NCI-H2196 treated with DMSO at 0.1 percent for 48 hours (cell line): ENCODE measurements around the gene PPFIA1.
"Not testable (repeated sequence)": the region's sequence is repeated elsewhere in the genome, so short reads cannot be mapped to it uniquely, and the experiment has no call there.

Experiments used
- DNase-seq: peaks from one replicate; lab custom pipeline; 2025; ENCODE audit not compliant: unreplicated experiment; lab: John Stamatoyannopoulos, UW

PPFIA1 gene

GRCh38 chr11:70250876-70251658 lies 19.4 kb upstream of the PPFIA1 start:
- no peak for DNase-seq

GRCh38 chr11:70251659-70252321 lies 18.7 kb upstream of the PPFIA1 start:
- DNase-seq, result no peak

- no peak for DNase-seq
These were observed 17.6 kb upstream of the PPFIA1 start for GRCh38 chr11:70252844-70253243.

GRCh38 chr11:70255477-70256116 lies 14.9 kb upstream of the PPFIA1 start:
- DNase-seq, result no peak

- DNase-seq, result not testable (repeated sequence)
These were observed 11.4 kb upstream of the PPFIA1 start for GRCh38 chr11:70259077-70259476.

- DNase-seq, result no peak
These were observed 7.5 kb upstream of the PPFIA1 start for GRCh38 chr11:70262951-70263350.

GRCh38 chr11:70263363-70263762 lies 7.1 kb upstream of the PPFIA1 start:
- no peak for DNase-seq

GRCh38 chr11:70265341-70265740 lies 5.1 kb upstream of the PPFIA1 start:
- no peak for DNase-seq

- DNase-seq, result no peak
These were observed 3.0 kb upstream of the PPFIA1 start for GRCh38 chr11:70267405-70267950.

GRCh38 chr11:70268526-70268925 lies 2.0 kb upstream of the PPFIA1 start:
- DNase-seq, result no peak

GRCh38 chr11:70270877-70271648 lies 573 bp downstream of the PPFIA1 start:
- DNase-seq, result no peak

GRCh38 chr11:70271649-70271953 lies 1.1 kb downstream of the PPFIA1 start:
- DNase-seq, result no peak

GRCh38 chr11:70272009-70272408 lies 1.5 kb downstream of the PPFIA1 start:
- no peak for DNase-seq

GRCh38 chr11:70278994-70279393 lies 8.5 kb downstream of the PPFIA1 start:
- DNase-seq, result no peak

GRCh38 chr11:70281156-70281609 lies 10.7 kb downstream of the PPFIA1 start:
- DNase-seq, result no peak

GRCh38 chr11:70282012-70282411 lies 11.5 kb downstream of the PPFIA1 start:
- DNase-seq, result no peak

- no peak for DNase-seq
These were observed 18.2 kb downstream of the PPFIA1 start for GRCh38 chr11:70288721-70289120.

GRCh38 chr11:70289582-70289981 lies 19.1 kb downstream of the PPFIA1 start:
- no peak for DNase-seq

- no peak for DNase-seq
These were observed 20.0 kb downstream of the PPFIA1 start for GRCh38 chr11:70290361-70291065.

- no peak for DNase-seq
These were observed 21.7 kb downstream of the PPFIA1 start for GRCh38 chr11:70292166-70292565.

GRCh38 chr11:70292863-70293262 lies 22.4 kb downstream of the PPFIA1 start:
- no peak for DNase-seq
